Gastrocnemius medialis (tissue), 4 donors: ENCODE measurements around the gene ZFP36.

Experiments
- CTCF ChIP-seq, 5 experiments: fragments of 450-650 bp in 3 of 5; fragments of 200-600 bp in 2 of 5; sonication (generic) in 2 of 5; IDR thresholded peaks in 4 of 5; conservative IDR thresholded peaks in 1 of 5; 1 replicate in 4 of 5; 2 replicates in 1 of 5; pipeline ENCODE4 v1.5.1; 2016 to 2019; ENCODE audit warnings: antibody characterized with exemption in 5 of 5, mild to moderate bottlenecking in 3 of 5, moderate library complexity in 3 of 5
- POLR2A ChIP-seq, 2 donors: fragments of 450-650 bp; IDR thresholded peaks; one replicate each; pipeline ENCODE4 v1.6.1; 2017; ENCODE audit warnings: antibody characterized with exemption in 2 of 2, mild to moderate bottlenecking in 2 of 2, moderate library complexity in 2 of 2

GRCh38 chr19:39422020-39422419 lies 15.4 kb downstream of the ZFP36 start:
- TF ChIP-seq CTCF (IDR thresholded peaks at IDR 0.05 in 4 of 5, conservative IDR thresholded peaks at IDR 0.05 in 1 of 5) = no peak
- no peak for TF ChIP-seq POLR2A (IDR thresholded peaks at IDR 0.05)
